Measurements from ENCODE around the gene TNFRSF8.

Gene TNFRSF8

DNA sequence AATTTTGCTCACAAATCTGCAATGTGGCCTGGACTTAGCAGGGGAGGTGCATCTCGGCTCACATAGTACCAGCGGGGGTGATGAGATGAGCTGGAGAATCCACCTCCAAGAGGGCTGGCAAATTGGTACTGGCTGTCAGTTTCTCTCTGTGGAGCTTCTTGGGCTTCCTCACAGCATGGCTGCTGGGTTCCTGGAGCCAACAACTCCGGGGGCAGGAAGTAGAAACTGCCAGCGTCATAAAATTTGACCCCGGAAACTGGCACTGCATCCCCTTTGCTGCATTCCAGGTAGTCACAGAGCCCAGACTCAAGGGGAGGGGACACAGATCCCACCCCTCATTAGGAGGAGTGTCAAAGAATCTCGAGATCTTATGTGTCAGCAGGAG, 86.7 kb downstream of the TNFRSF8 start:
- Mint-ChIP-seq H3K27ac (peak overlapping the region; percentile 99), H3K4me1 (ENCODE audit: low read depth) (peaks cover 82% of the 10 kb centered on the region), H3K4me3 (peak overlapping the region; percentile 57), H3K27me3 (ENCODE audit: low read depth) (no peaks in the 10 kb centered on the region), H3K36me3 (ENCODE audit: low read depth) (peaks cover 18% of the 10 kb centered on the region), H3K9me3 (peaks cover 7% of the 10 kb centered on the region)

- Mint-ChIP-seq H3K4me3 (peak overlapping the region; percentile 81), H3K27me3 (ENCODE audit: low read depth) (no peaks in the 10 kb centered on the region)
Observed at GRCh38 chr1:12150456-12151200, 87.5 kb downstream of the TNFRSF8 start.

GRCh38 chr1:12151465-12151864, 88.4 kb downstream of the TNFRSF8 start:
- peaks cover 7% of the 10 kb centered on the region for H3K9me3 Mint-ChIP-seq
- H3K36me3 Mint-ChIP-seq (ENCODE audit: low read depth): peaks cover 21% of the 10 kb centered on the region
- peak overlapping the region; percentile 99 for H3K27ac Mint-ChIP-seq
- H3K4me1 Mint-ChIP-seq (ENCODE audit: low read depth): peaks cover 85% of the 10 kb centered on the region
- no peaks in the 10 kb centered on the region for H3K27me3 Mint-ChIP-seq (ENCODE audit: low read depth)
- peak overlapping the region; percentile 81 for H3K4me3 Mint-ChIP-seq

More at GRCh38 chr1:12150456-12151200, 87.5 kb downstream of the TNFRSF8 start:
- Mint-ChIP-seq H3K27ac (peak overlapping the region; percentile 99), H3K4me1 (ENCODE audit: low read depth) (peaks cover 84% of the 10 kb centered on the region), H3K9me3 (peaks cover 7% of the 10 kb centered on the region), H3K36me3 (ENCODE audit: low read depth) (peaks cover 21% of the 10 kb centered on the region)

DNA sequence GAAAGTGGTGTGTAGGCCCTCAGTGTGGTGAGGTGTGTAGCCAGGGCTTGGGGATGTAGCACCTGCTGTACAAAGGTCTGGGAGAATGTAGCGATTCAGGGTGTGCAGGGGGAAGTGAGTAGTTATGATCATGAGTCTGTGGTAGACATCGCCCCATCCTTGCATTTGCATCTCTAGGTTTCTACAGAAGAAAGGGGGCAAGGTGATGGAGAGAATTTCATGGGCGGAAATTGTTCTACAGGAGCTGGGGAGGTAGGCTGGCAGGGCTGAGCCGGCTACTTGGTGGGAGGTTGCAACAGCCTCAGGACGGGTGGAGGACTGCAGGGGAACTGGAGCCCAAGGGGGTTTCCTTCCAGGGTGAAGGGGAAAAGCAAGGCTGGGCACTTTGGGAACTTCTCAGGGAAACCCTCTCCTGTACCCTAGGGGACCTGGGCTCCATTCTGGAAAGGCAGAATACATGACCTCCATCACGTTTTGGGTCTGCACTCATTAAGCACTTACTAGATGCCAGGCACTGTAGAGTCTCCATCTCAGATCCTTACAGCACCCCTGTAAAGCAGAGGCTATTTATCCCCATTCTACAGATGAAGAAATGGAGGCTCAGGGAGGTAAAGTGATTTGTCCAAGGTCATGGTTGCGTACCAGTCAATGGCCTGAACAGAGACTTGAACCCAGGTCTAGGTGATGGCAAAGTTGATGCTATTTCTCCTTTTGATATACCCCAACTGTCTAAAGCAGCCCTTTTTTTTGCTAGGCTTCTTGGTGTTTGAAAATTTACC, 89.2 kb downstream of the TNFRSF8 start:
- Mint-ChIP-seq H3K9me3 (peaks cover 7% of the 10 kb centered on the region), H3K27me3 (ENCODE audit: low read depth) (no peaks in the 10 kb centered on the region), H3K27ac (peak overlapping the region; percentile 99), H3K36me3 (ENCODE audit: low read depth) (peaks cover 20% of the 10 kb centered on the region), H3K4me3 (peak overlapping the region; percentile 81), H3K4me1 (ENCODE audit: low read depth) (peaks cover 83% of the 10 kb centered on the region)

- Mint-ChIP-seq H3K36me3 (ENCODE audit: low read depth) (peaks cover 20% of the 10 kb centered on the region), H3K4me3 (peak overlapping the region; percentile 2)
Observed at GRCh38 chr1:12153181-12153785, 90.2 kb downstream of the TNFRSF8 start.

DNA sequence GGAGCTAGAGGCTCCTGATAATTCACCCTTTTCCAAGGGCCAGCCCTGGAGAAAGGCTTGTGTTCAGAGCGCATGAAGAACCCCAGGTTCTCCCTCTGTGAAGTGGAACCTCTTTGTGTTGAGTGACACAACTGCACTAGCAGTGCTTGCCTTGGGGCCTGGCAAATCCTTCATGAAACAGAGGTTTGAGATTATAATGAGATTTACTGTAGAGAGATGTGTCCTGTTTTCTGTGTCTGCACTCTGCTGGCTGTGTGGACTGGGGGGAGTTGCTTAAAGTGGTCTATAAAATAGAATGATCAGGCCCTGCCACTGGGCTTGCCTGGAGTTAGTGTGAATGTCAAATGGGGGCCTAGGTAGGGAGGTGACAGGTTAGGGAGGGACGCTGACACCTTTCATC, 92.2 kb downstream of the TNFRSF8 start:
- no peak overlapping the region for H3K4me3 Mint-ChIP-seq
- H3K36me3 Mint-ChIP-seq (ENCODE audit: low read depth): peaks cover 16% of the 10 kb centered on the region
- no peaks in the 10 kb centered on the region for H3K9me3 Mint-ChIP-seq
- peaks cover 76% of the 10 kb centered on the region for H3K4me1 Mint-ChIP-seq (ENCODE audit: low read depth)
- H3K27ac Mint-ChIP-seq: peak overlapping the region; percentile 58
- H3K27me3 Mint-ChIP-seq (ENCODE audit: low read depth): no peaks in the 10 kb centered on the region

More at GRCh38 chr1:12153181-12153785, 90.2 kb downstream of the TNFRSF8 start:
- Mint-ChIP-seq H3K4me1 (ENCODE audit: low read depth) (peaks cover 83% of the 10 kb centered on the region), H3K27ac (peak overlapping the region; percentile 99), H3K9me3 (peaks cover 7% of the 10 kb centered on the region), H3K27me3 (ENCODE audit: low read depth) (no peaks in the 10 kb centered on the region)

- H3K4me3 Mint-ChIP-seq: peak overlapping the region; percentile 82
- H3K27ac Mint-ChIP-seq: peak overlapping the region; percentile 100
- peaks cover 12% of the 10 kb centered on the region for H3K36me3 Mint-ChIP-seq (ENCODE audit: low read depth)
- H3K9me3 Mint-ChIP-seq: no peaks in the 10 kb centered on the region
- no peaks in the 10 kb centered on the region for H3K27me3 Mint-ChIP-seq (ENCODE audit: low read depth)
- peaks cover 76% of the 10 kb centered on the region for H3K4me1 Mint-ChIP-seq (ENCODE audit: low read depth)
Observed at GRCh38 chr1:12157366-12158231, 94.5 kb downstream of the TNFRSF8 start.

DNA sequence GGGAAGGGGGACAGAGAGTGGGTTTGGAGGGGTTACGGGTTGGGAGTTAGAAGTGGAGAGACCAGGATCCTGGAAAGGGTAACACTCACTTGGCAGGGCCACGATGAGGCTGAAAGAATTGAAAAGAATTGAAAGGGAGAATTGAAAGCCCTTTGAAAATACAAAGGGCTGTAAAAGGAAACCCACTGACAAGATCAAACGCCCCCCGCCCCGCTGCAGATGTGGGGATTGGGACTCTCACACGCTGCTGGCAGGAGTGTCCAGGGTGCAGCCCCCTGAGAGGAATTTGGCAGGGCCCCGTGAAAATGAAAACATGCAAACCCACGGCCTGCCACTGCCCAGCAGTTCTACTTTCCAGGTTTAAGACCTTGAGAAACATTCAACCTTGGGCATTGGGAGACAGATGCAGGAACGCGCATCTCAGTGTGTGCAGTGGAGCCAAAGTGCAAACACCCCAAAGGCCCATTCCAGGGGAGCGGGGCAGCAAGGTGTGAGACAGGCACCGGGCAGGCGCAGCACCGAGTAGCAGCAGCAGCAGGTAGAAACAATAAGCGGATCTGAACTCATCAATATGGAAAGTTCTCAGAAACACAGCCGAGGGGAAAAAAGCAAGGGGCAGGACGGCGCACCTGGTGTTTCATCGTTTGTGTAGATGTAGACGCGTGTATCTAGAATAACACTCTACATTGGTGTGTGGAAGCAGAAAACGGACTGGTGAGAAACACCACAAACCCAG, 95.4 kb downstream of the TNFRSF8 start:
- Mint-ChIP-seq H3K27ac (peak overlapping the region; percentile 100), H3K9me3 (no peaks in the 10 kb centered on the region), H3K36me3 (ENCODE audit: low read depth) (peaks cover 10% of the 10 kb centered on the region), H3K4me3 (peak overlapping the region; percentile 82), H3K27me3 (ENCODE audit: low read depth) (no peaks in the 10 kb centered on the region), H3K4me1 (ENCODE audit: low read depth) (peaks cover 76% of the 10 kb centered on the region)

GRCh38 chr1:12159816-12160215, 96.7 kb downstream of the TNFRSF8 start:
- Mint-ChIP-seq H3K27me3 (ENCODE audit: low read depth) (no peaks in the 10 kb centered on the region), H3K4me3 (peak overlapping the region; percentile 64), H3K4me1 (ENCODE audit: low read depth) (peaks cover 82% of the 10 kb centered on the region), H3K27ac (peak overlapping the region; percentile 91), H3K36me3 (ENCODE audit: low read depth) (peaks cover 8% of the 10 kb centered on the region), H3K9me3 (no peaks in the 10 kb centered on the region)

DNA sequence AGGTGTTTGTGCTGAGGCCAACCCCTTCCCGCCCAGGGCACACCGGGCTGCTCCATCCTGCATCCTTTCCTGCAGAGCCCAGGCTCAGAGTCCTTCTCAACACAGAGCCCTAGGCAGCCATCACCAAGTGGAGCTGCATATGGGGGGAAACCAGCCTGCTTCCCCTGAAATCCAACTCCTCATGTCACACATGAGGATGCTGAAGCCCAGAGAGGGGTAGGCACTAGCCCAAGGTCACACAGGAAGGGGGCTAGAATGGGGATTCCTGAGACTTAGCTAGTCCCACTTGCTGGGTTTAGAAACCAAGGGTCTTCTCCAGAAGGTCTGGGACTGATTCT, 98.2 kb downstream of the TNFRSF8 start:
- H3K27me3 Mint-ChIP-seq (ENCODE audit: low read depth): no peaks in the 10 kb centered on the region
- peak overlapping the region; percentile 48 for H3K4me3 Mint-ChIP-seq
- H3K36me3 Mint-ChIP-seq (ENCODE audit: low read depth): peaks cover 5% of the 10 kb centered on the region
- H3K9me3 Mint-ChIP-seq: no peaks in the 10 kb centered on the region
- H3K4me1 Mint-ChIP-seq (ENCODE audit: low read depth): peaks cover 78% of the 10 kb centered on the region
- peak overlapping the region; percentile 94 for H3K27ac Mint-ChIP-seq

DNA sequence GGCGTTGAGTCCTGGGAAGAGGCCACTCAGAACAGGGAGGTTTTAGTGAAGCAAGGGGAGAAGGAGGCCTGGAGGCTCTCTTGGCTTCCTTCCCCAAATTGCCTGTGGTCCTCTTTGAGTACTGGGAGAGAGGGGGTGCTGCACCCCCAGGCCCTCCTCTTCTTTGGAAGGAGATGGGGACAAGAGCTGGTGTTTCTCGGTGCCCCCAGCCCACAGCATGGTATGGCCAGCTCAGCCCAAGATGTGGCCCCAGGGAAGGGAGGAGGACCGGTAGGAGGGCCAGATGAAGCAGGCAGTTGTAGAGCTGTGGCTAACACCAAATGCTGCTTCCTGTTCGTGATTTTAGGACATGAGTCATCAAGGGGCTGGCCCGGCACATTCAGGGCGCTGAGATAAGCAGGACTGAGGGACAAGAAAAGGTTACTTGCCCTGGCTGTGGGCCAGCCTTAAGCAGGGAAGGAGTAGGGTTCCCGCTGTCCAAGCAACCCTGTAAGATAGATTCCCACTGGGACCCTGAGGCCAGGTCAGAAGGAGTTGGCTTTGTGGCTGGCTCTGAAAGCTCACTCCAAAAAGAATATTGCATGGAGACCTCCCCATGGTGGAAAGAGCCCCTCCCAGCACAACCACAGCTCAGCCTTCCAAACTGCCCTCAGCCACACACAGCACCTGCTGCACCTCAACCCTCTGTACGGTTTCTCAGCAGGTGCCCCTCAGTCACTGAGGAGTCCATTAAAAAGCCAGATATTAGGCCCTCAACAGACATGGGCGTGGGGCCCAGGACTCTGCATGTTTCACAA, 98.8 kb downstream of the TNFRSF8 start:
- H3K36me3 Mint-ChIP-seq (ENCODE audit: low read depth): peaks cover 5% of the 10 kb centered on the region
- peak overlapping the region; percentile 94 for H3K27ac Mint-ChIP-seq
- H3K27me3 Mint-ChIP-seq (ENCODE audit: low read depth): no peaks in the 10 kb centered on the region
- H3K4me1 Mint-ChIP-seq (ENCODE audit: low read depth): peaks cover 75% of the 10 kb centered on the region
- no peaks in the 10 kb centered on the region for H3K9me3 Mint-ChIP-seq
- H3K4me3 Mint-ChIP-seq: peak overlapping the region; percentile 48

GRCh38 chr1:12162459-12163137, 99.5 kb downstream of the TNFRSF8 start:
- Mint-ChIP-seq H3K4me1 (ENCODE audit: low read depth) (peaks cover 69% of the 10 kb centered on the region), H3K9me3 (no peaks in the 10 kb centered on the region), H3K27me3 (ENCODE audit: low read depth) (no peaks in the 10 kb centered on the region), H3K27ac (peak overlapping the region; percentile 94), H3K36me3 (ENCODE audit: low read depth) (peaks cover 6% of the 10 kb centered on the region), H3K4me3 (peak overlapping the region; percentile 42)

Measured in T-helper 1 cell treated with Interleukin-12 subunit alpha and Interleukin-12 subunit beta and Interleukin-4 antibody, amounts not matched to agents 30 μg/mL and 1 μg/mL, for 36 hours (primary cell).